HG03558 (cell line): Measurements from ENCODE around the gene PLG.
"Not testable (repeated sequence)": the region's sequence is repeated elsewhere in the genome, so short reads cannot be mapped to it uniquely, and the experiment has no call there.

Source experiments
- ATAC-seq: cut with Tn5 transposase; IDR thresholded peaks from one replicate; pipeline ENCODE4 v1.9.1; 2021; ENCODE audit warnings: moderate number of reproducible peaks; ENCODE audit not compliant: unreplicated experiment; ENCODE audit errors: extremely low read depth

PLG gene

GRCh38 chr6:160767647-160768019 is 65.6 kb downstream of the PLG start:
- ATAC-seq = no peak

GRCh38 chr6:160768101-160768500 is 66.1 kb downstream of the PLG start:
- no peak for ATAC-seq

DNA sequence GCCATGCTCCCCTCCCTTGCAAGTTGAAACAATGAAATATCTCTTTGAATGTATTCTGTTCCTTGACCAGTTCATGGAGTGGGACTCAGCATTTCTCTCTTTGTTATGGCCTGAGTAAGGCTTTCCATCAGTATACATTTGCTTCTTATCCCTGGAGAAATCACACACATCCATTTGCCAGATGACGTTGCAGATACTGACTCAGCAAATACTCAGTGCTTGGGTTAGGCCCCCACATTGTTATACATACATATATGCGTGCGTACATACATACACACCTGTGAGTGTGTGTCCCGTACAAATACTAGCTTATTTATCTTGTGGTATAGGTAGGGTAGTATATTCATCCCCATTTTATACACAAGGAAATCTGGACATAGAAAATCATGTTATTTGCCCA is 72.4 kb downstream of the PLG start:
- ATAC-seq = no peak

GRCh38 chr6:160775792-160776580 is 73.9 kb downstream of the PLG start:
- ATAC-seq = no peak

GRCh38 chr6:160779095-160779494 is 77.1 kb downstream of the PLG start:
- ATAC-seq = not testable (repeated sequence)

DNA sequence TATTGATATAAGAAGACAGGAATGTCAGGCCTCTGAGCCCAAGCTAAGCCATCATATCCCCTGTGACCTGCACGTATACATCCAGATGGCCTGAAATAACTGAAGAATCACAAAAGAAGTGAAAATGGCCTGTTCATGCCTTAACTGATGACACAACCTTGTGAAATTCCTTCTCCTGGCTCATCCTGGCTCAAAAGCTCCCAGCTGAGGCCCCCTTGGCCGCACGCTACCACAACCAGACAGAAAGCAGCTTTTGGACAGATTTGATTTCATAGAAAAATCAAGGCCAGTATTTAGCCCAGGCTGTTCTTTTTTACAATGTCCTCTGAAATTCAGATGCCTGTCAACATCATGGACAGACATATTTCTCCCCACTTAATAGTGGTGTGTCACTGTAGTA is 78.6 kb downstream of the PLG start:
- not testable (repeated sequence) for ATAC-seq

- ATAC-seq = no peak
Observed at GRCh38 chr6:160781298-160781697, 79.3 kb downstream of the PLG start.

DNA sequence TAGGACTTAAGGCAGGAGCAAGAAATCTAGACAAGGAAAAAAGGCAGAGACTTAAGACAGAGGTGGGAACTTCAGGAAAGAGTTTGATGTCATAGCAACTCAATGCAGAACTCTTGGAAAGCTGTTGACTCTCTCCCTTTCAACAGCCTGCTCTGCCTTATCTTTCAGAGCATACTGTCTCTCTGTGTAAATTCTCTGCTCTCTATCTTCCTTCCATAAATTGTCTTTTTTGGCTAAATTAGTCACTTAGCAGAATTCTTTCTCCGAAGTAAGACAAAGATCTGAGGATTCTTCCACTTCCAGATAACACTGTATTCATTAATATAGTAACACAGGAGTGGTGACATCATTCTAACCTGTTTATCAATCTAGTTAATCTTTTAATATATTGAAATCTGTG is 80.2 kb downstream of the PLG start:
- no peak for ATAC-seq

- no peak for ATAC-seq
Observed at GRCh38 chr6:160783741-160784140, 81.7 kb downstream of the PLG start.

DNA sequence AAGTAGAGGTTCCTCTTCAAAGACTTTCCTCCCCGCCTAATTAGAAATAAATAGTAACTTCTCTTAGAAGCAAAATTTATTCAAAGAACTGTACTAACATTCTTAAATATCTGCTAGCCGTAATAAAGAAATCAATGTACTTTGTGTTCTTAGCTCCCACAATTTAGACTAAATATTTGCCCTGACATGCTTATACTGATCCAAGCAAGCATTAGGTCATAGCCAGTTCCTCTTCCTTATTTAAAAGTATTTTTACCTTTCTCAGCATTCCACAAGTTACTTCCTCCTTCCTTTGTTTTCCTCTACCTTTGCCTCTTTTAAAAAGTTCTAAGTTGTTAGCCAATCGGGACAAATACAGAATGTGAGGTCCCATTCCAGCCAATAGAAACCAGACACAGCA is 86.1 kb downstream of the PLG start:
- not testable (repeated sequence) for ATAC-seq

- ATAC-seq = no peak
Observed at GRCh38 chr6:160788806-160789205, 86.8 kb downstream of the PLG start.

DNA sequence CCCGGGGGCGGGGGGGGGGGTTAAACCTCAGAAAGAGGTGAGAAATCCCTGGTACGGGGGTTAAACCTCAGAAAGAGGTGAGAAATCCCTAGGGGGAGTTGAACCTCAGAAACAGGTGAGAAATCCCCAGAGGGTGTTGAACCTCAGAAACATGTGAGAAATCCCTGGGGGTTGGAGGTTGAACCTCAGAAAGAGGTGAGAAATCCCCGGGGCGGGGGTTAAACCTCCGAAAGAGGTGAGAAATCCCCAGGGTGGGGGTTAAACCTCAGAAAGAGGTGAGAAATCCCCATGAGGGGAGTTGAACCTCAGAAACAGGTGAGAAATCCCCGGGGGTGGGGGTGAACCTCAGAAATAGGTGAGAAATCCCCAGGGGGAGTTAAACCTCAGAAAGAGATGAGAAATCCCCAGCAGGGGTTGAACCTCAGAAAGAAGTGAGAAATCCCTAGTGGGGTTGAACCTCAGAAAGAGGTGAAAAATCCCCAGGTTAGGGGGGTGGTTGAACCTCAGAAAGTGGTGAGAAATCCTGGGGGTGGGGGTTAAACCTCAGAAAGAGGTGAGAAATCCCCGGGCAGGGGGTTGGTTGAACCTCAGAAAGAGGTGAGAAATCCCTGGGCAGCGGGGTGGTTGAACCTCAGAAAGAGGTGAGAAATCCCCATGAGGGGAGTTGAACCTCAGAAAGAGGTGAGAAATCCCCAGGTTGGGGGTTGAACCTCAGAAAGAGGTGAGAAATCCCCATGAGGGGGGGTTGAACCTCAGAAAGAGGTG is 87.4 kb downstream of the PLG start:
- no peak for ATAC-seq

DNA sequence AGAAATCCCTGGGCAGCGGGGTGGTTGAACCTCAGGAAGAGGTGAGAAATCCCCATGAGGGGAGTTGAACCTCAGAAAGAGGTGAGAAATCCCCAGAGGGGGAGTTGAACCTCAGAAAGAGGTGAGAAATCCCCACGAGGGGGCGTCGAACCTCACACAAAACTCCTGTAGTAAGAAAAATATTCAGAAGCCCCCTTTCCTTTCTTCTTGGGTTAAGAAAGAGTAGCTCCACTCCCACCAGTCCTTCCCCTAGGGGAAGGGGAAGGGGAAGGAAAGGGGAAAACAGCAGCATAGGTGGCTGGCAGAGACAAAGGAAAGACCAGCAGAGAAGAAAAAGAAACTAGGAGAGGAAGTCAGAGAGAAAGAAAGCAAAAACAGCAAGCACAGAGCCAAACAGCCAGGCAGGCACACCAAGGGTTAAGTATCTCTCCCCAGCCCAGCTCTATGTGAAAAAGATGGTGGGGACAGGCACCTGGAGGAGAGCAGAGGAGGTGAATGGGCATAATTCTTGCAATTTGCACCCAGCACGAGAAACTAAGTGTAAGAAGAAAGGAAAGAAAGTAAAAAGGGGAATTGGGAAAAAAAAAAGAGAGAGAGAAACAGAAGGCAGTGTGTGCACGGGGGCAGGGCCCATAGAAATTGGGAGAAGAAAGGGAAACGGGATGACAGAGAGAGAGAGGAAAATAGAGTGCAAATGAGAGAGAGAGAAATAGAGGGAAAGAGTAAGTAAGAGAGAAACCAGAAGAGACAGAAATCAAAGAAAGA is 88.2 kb downstream of the PLG start:
- no peak for ATAC-seq

- ATAC-seq = peak; percentile 64
Observed at GRCh38 chr6:160791459-160791858, 89.4 kb downstream of the PLG start.

GRCh38 chr6:160791981-160792418 is 90.0 kb downstream of the PLG start:
- ATAC-seq = peak; percentile 38

DNA sequence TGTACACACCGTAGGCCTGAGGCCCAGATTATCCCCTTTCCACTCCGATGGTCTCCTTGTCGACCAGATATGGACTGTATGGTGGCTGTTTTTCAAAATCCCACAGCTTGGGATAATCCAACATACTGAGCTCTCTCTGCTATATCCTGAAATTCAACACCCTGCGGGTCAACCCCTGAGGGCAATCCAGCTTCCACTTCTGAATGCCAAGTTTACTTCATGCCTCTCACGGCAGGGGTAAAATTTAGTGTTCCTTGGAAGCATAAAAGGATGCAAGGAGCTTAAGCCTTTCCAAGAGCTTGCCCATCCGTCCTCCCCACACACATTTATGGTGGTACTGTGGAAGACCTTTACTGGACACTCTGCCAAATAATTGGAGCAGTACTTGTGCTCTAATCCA is 90.7 kb downstream of the PLG start:
- no peak for ATAC-seq

DNA sequence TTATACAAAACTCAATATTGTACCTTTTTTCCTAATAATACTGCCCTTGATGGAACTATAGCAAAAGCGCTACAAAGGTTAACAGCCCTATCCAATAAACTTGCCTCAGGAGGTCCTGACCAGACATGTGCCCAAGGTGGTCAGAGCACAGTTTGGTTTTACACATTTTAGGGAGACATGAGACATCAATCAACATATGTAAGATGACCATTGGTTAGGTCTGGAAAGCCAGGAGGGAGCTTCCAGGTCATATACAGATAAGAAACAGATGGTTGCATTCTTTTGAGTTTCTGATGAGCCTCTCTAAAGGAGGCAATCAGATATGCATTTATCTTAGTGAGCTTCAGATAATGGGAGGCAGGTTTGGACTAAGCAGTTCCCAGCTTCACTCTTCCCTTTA is 91.6 kb downstream of the PLG start:
- ATAC-seq = no peak

DNA sequence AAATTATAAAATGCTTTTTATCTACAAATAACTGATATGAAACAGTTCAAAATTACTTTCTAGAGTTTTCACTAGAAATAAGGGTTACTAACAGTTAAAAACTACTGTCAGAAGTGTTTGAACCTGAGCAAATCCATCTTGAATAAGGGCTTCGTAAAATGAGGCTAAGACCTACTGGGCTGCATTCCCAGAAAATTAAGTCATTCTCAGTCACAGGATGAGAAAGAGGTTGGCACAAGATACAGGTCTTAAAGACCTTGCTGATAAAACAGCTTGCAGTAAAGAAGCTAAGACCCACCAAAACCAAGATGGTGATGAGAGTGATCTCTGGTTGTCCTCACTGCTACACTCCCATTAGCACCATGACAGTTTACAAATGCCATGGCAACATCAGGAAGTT is 93.7 kb downstream of the PLG start:
- no peak for ATAC-seq

DNA sequence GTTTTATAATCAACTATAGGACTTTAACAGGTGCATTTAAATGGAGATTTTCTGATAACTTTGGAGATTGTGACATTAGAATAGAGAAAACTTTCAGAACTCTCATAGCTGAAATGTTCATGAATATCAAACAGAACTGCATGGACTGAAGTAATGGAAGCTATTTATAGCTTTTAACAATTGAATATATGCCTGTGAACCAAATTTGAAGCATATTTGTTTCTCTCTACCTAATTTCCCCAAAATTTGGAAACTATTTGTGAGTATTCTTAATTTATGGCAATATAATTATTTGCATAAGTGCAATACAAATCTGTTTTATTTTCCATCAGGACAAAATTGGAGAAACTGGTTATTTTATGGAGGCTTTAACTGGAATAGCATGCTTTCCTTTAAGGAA is 96.6 kb downstream of the PLG start:
- no peak for ATAC-seq

DNA sequence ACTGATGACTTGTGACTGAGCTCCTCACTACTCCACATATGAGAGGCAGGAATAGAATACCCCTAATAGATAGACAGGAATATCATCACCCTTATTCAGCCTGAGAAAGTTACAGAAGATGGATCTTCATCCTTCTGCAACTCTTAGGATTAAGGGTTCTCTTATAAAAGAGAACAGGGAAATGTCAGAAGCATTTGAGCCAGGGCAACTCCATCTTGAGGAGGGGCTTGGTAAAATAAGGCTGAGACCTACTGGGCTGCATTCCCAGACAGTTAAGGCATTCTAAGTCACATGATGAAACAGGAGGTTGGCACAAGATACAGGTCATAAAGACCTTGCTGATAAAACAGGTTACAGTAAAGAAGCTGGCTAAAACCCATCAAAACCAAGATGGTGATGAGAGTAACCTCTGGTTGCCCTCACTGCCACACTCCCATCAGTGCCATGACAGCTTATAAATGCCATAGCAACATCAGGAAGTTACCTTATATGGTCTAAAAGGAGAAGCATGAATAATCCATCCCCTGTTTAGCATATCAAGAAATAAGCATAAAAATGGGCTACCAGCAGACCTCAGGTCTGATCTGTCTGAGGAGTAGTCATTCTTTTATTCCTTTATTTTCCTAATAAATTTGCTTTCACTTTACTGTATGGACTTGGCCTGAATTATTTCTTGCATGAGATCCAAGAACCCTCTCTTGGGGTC is 97.9 kb downstream of the PLG start:
- no peak for ATAC-seq
